ENCODE results near the gene HOXB1.
A peak's percentile ranks its signal among the peaks of the same experiment; 100 is the strongest.

The HOXB1 gene

DNA sequence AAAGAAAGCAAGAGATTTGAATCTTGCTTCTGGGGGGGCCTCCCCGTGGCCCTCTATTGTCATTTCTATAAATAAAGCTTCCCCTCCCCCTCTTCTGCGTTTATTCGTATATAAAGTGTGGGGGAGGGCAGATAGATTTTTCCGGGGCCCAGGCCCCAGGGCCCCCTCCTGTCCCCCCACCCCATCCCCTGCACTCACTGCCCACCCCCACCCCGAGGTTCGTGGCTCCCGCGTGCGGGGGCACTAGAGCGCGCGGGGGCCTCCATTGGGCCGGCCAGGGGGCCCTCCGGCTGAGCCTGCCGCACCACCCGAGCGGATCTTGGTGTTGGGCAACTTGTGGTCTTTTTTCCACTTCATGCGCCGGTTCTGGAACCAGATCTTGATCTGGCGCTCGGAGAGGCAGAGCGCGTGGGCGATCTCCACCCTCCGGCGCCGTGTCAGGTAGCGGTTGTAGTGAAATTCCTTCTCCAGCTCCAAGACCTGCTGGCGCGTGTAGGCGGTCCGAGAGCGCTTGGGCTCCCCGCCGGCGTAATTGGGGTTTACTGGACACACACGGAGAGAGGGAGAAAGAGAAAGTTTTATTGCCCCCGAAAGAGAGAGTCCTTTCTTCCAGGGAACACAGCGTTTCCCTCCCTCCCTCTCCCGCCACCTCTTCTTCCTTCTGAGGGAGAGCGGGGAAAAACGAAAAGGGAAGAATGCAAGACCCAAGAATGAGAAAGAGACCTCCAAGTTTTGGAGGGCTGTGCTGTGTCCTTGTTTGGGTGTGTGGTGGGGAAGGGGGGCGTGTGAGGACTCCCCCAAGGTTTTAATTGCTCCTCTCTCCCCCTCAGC is 45.9 kb upstream of the HOXB1 start:
- H3K4me3 ChIP-seq (ENCODE audit: control insufficient read depth, low read depth, low read length) = peak overlapping the region; percentile 60
- peak; percentile 81 for DNase-seq (ENCODE audit: low read depth)
- TF ChIP-seq, protein P1, sequence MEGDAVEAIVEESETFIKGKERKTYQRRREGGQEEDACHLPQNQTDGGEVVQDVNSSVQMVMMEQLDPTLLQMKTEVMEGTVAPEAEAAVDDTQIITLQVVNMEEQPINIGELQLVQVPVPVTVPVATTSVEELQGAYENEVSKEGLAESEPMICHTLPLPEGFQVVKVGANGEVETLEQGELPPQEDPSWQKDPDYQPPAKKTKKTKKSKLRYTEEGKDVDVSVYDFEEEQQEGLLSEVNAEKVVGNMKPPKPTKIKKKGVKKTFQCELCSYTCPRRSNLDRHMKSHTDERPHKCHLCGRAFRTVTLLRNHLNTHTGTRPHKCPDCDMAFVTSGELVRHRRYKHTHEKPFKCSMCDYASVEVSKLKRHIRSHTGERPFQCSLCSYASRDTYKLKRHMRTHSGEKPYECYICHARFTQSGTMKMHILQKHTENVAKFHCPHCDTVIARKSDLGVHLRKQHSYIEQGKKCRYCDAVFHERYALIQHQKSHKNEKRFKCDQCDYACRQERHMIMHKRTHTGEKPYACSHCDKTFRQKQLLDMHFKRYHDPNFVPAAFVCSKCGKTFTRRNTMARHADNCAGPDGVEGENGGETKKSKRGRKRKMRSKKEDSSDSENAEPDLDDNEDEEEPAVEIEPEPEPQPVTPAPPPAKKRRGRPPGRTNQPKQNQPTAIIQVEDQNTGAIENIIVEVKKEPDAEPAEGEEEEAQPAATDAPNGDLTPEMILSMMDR (conservative IDR thresholded peaks at IDR 0.05; ENCODE audit: control insufficient read depth, insufficient read depth, low read depth, low read length) = no peak

DNA sequence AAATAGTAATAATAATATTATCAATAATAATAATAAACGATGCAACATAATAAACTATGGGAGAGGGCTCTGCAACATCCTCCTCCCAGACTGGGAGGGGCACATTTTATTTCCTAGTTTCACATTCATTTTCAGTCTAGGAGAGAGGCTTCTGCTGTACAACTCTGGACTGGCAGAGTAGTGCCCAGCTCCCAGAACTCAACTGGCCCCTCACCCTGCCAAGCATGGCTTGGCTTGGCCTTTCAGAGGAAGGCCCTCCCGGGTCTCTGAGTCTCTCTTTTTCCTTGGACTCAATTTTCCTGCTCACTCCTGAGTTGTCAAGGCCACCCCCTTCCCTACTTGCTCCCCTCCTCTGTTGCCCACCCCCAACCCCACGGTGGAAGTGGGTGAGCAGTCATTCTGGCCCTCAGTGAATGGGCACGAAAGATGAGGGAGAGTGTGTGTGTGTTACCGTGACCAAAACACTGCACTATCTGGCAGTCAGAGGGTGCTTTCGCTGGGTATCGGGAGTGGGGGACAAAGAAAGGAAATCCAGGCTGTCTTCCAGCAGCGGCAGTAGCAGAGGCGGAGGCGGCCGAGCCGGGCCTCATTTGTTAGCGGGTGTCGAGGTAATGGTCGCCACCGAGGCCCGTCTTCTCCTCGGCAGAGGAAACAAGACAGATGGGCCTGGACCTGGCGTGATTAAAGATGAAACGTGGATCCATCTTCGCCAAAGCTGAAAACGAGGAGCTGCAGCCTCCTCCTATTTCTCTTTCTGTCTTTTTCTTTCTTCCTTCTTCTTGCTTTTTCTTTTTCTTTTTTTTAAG is 45.1 kb upstream of the HOXB1 start:
- peak overlapping the region; percentile 60 for H3K4me3 ChIP-seq (ENCODE audit: control insufficient read depth, low read depth, low read length)
- no peak for DNase-seq (ENCODE audit: low read depth)
- TF ChIP-seq, protein P1 (conservative IDR thresholded peaks at IDR 0.05; ENCODE audit: control insufficient read depth, insufficient read depth, low read depth, low read length) = no peak

DNA sequence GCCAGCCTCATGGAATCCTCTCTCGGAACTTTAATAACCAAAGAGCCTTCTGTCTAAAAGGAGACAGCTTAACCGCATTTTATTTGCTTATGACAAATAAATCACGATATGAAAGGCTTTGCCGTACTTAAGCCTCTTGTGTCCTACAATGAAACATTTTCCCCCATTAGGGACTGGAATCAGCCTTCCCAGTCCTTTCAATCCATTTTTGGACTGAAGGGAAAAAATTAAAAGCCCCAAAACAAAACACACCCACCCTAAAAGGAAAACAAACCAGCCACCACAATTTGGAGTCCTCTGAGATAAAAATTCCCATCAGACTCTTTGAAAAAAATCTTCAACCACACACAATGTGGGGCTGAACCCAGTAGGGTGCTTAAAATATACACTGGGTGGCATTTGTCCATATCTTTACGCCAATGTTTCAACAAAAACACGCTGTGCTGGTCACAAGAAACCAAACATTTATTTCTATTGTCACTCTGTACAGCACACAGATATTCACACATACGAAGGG is 44.3 kb upstream of the HOXB1 start:
- peak overlapping the region; percentile 36 for H3K4me3 ChIP-seq (ENCODE audit: control insufficient read depth, low read depth, low read length)
- TF ChIP-seq, protein P1 (conservative IDR thresholded peaks at IDR 0.05; ENCODE audit: control insufficient read depth, insufficient read depth, low read depth, low read length) = no peak
- DNase-seq (ENCODE audit: low read depth) = peak; percentile 57

DNA sequence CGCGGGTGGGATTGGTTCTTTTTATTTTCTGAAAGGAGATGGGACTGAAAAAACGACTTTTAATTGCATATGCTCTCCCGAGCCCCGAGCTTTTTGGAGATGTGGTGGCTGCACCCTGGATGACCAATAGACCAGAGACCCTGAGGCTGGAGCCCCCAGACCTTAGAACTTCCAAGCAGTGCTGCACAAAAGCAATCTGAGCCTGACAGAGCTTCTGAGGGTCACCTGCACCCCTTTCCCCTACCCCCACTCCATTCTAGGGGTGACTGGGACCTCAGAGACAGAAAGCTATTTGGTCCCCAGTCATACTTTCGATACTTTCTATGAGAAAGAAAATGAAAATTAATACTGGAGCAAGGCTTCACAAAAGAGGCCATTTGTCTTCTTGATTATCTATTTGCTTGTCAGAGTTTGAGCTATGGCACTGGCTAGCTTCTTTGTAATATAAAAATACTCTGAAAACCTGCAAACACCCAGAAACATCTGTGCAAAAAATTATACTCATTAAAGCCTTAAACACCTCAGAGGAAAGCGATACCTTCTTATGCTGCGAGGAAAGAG is 43.8 kb upstream of the HOXB1 start:
- peak overlapping the region; percentile 36 for H3K4me3 ChIP-seq (ENCODE audit: control insufficient read depth, low read depth, low read length)
- TF ChIP-seq, protein P1 (conservative IDR thresholded peaks at IDR 0.05; ENCODE audit: control insufficient read depth, insufficient read depth, low read depth, low read length) = no peak
- no peak for DNase-seq (ENCODE audit: low read depth)

DNA sequence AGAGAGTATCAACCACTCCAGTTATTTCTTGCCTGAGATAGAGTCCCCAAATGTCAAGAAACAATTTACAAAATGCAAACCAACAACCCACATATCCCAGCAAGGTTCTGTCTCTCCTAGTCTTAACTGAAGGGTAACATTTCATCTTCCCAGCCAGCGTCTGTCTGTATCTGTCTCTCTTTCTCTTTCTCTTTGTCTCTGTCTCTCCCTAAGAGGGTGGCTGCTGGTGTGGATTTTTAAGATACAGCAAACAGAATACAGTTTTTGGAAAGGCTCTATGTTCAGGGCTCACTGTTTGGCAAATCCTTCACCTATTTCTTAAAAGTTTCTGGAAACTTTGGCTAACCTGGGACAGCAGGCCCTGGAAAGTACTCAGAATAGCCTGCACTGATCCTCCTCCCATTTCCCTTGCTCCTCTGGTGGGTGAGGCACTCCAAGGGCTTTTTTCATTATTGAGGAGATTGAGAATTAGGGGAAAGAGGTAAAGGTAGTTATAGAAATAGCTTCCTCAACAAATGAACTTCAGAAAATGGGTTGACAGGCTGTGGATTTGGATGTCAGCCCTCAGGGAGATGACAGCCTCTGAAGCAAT is 41.1 kb upstream of the HOXB1 start:
- TF ChIP-seq, protein P1 (conservative IDR thresholded peaks at IDR 0.05; ENCODE audit: control insufficient read depth, insufficient read depth, low read depth, low read length) = no peak
- DNase-seq (ENCODE audit: low read depth) = no peak
- H3K4me3 ChIP-seq (ENCODE audit: control insufficient read depth, low read depth, low read length) = peak overlapping the region; percentile 34

Measured in fibroblast of mammary gland (primary cell).